ENCODE measurements around the gene ZBTB2.
"Not testable (repeated sequence)": the region's sequence is repeated elsewhere in the genome, so short reads cannot be mapped to it uniquely, and the experiment has no call there.

ZBTB2 gene

DNA sequence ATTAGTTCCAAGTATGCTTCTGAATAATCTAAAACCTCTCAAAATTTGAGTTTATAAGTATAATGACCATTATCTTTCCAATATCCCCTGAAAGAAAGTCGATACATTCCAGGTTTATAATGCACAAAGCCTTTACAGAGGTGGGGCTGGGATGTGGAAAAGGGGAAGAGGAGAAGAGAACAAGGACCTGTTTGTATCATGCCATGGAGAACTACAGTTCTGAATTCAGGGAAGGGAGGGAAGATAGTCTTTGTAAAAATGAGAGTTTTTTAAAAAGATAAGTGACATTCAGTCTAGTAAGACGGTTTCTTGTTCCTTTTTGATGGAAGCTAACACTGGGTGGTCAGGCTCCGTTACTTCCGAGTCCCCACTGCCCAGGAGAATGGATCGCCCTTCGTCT, 26.1 kb downstream of the ZBTB2 start:
- DNase-seq, result no peak

- no peak for DNase-seq
Measured at GRCh38 chr6:151359486-151359885, 31.9 kb downstream of the ZBTB2 start.

- DNase-seq, result no peak
Measured at GRCh38 chr6:151358475-151358874, 32.9 kb downstream of the ZBTB2 start.

DNA sequence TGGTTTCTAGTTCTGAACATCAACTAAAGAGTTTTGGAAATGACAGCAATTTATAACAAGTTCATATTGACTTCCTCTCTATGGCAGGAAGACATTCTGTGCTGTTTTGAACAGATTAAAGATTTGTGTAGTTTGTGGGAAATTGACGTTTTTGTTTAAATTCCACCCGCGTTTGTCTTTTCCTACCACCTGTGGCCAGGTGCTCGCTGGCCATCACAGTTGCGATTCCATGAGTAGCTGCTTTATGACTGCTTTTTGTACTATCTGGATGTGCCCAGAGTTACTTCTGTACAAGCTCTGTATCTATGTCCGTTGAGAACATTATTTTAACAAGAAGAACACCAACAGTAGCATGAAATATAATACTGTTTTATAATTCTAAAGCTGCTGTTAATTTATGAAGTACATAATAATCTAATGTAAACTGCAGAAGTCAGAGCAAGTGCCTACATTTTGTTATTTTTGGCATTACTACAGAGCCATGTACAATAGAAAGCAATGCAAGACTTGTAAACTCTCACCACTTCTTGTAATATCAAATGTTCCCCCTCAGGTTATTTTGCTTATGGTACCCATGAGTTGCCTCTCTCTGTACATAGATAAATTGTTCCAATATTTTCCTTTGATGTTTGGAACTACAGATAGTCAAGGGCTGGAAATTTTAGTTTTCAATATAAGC, 33.5 kb downstream of the ZBTB2 start:
- no peak for DNase-seq

- DNase-seq, result not testable (repeated sequence)
Measured at GRCh38 chr6:151356983-151357382, 34.4 kb downstream of the ZBTB2 start.

- no peak for DNase-seq
Measured at GRCh38 chr6:151353795-151354194, 37.6 kb downstream of the ZBTB2 start.

DNA sequence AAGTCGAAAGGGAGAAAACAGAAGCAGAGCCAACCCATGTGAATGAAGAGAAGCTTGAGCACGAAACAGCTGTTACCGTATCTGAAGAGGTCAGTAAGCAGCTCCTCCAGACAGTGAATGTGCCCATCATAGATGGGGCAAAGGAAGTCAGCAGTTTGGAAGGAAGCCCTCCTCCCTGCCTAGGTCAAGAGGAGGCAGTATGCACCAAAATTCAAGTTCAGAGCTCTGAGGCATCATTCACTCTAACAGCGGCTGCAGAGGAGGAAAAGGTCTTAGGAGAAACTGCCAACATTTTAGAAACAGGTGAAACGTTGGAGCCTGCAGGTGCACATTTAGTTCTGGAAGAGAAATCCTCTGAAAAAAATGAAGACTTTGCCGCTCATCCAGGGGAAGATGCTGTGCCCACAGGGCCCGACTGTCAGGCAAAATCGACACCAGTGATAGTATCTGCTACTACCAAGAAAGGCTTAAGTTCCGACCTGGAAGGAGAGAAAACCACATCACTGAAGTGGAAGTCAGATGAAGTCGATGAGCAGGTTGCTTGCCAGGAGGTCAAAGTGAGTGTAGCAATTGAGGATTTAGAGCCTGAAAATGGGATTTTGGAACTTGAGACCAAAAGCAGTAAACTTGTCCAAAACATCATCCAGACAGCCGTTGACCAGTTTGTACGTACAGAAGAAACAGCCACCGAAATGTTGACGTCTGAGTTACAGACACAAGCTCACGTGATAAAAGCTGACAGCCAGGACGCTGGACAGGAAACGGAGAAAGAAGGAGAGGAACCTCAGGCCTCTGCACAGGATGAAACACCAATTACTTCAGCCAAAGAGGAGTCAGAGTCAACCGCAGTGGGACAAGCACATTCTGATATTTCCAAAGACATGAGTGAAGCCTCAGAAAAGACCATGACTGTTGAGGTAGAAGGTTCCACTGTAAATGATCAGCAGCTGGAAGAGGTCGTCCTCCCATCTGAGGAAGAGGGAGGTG, 38.7 kb downstream of the ZBTB2 start:
- no peak for DNase-seq

GRCh38 chr6:151351731-151352130, 39.6 kb downstream of the ZBTB2 start:
- no peak for DNase-seq

- no peak for DNase-seq
Measured at GRCh38 chr6:151351146-151351700, 40.1 kb downstream of the ZBTB2 start.

DNA sequence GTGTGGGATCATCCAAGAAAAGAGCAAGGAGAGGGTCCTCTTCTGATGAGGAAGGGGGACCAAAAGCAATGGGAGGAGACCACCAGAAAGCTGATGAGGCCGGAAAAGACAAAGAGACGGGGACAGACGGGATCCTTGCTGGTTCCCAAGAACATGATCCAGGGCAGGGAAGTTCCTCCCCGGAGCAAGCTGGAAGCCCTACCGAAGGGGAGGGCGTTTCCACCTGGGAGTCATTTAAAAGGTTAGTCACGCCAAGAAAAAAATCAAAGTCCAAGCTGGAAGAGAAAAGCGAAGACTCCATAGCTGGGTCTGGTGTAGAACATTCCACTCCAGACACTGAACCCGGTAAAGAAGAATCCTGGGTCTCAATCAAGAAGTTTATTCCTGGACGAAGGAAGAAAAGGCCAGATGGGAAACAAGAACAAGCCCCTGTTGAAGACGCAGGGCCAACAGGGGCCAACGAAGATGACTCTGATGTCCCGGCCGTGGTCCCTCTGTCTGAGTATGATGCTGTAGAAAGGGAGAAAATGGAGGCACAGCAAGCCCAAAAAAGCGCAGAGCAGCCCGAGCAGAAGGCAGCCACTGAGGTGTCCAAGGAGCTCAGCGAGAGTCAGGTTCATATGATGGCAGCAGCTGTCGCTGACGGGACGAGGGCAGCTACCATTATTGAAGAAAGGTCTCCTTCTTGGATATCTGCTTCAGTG, 40.8 kb downstream of the ZBTB2 start:
- DNase-seq, result no peak

DNA sequence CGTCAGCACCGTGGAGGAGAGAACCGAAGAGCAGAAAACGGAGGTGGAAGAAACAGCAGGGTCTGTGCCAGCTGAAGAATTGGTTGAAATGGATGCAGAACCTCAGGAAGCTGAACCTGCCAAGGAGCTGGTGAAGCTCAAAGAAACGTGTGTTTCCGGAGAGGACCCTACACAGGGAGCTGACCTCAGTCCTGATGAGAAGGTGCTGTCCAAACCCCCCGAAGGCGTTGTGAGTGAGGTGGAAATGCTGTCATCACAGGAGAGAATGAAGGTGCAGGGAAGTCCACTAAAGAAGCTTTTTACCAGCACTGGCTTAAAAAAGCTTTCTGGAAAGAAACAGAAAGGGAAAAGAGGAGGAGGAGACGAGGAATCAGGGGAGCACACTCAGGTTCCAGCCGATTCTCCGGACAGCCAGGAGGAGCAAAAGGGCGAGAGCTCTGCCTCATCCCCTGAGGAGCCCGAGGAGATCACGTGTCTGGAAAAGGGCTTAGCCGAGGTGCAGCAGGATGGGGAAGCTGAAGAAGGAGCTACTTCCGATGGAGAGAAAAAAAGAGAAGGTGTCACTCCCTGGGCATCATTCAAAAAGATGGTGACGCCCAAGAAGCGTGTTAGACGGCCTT, 41.6 kb downstream of the ZBTB2 start:
- peak in 1 of 2 experiments; percentile 87 for DNase-seq

DNA sequence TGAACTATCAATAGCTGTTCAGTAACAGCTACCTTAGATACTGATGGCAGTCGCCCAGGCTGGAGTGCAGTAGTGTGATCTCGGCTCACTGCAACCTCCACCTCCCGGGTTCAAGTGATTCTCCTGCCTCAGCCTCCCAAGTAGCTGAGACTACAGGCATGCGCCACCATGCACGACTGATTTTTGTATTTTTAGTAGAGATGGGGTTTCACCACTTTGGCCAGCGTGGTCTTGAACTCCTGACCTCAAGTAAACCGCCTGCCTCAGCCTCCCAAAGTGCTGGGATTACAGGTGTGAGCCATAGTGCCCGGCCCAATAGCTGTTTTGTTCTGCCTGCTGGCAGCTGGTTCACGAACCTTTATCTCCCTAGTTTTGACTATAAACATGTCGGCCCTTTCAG, 48.6 kb downstream of the ZBTB2 start:
- DNase-seq, result not testable (repeated sequence)

DNA sequence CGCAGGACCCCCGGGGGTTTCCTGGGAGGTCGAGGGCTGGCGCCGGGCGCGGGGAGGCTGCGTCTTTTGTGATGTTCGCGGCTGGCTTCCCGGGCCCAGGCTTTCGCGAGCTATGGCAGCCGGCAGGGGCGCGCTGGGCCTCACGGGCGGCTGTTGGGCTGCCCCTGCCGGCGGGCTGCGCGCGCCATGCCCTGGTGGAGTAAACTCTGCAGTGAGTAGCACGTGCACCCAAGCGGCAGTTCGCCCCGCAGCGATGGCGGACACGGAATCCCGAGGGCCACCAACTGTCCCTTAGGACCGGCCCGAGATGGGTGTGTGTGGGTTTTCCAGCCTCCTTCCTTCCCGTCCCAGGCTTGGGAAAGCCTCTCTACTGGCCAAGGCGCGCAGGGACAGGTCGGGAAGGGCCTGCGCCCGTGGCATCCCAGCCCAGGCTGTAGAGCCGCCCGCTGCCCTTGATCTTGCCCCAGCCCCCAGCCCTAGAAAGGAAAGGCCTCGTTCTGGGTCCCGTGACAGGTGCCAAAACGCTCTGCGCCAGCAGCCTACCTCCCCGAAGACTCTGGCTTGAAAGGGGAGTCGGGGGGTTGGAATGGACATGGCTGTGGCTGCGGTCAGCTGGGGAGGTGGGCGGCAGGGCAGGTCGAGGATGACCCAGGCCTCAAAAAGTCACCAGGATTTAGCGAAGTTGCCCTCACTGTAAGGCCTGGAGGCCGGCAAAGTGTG, 49.7 kb downstream of the ZBTB2 start:
- DNase-seq, result no peak

GRCh38 chr6:151340219-151340978, 51.0 kb downstream of the ZBTB2 start:
- DNase-seq, result no peak

DNA sequence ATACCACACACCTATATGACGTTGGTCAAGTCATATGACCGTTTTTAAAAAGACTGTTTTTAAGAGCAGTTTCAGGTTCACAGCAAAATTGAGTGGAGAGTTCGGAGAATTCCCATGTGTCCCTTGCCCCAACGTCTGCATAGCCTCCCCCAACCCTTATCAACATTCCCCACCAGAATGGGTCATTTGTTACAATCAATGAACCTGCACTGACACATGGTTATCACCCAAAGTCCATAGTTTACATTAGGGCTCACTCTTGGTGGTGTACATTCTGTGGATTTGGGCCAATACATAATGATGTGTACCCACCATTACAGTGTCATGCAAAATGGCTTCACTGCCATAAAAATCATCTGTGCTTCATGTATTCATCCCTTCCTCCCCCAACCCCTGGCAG, 52.0 kb downstream of the ZBTB2 start:
- no peak for DNase-seq

DNA sequence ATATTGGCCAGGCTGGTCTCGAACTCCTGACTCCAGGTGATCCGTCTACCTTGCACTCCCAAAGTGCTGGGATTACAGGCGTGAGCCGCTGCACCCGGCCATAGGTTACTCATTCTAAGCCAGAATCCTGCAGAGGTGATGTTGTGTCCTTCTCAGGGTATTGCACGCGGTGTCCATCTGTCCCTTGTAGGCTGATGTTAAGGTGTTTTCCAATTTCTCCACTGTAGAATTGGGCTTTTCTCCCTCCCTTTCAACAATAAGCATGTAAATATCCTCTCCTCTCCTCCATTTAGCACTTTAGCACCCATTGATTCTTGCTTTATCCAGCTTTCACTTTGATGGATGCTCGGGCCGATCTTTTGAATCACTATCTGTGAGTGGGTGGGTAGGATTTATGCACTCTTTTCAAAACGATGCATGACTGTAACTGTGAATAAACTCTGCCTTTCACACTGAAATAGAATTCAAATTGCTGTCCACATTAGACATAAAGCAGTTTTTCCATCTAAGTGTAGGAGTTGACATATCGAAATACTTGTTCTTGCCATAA, 52.6 kb downstream of the ZBTB2 start:
- no peak for DNase-seq

- no peak for DNase-seq
Measured at GRCh38 chr6:151335930-151336329, 55.4 kb downstream of the ZBTB2 start.

DNA sequence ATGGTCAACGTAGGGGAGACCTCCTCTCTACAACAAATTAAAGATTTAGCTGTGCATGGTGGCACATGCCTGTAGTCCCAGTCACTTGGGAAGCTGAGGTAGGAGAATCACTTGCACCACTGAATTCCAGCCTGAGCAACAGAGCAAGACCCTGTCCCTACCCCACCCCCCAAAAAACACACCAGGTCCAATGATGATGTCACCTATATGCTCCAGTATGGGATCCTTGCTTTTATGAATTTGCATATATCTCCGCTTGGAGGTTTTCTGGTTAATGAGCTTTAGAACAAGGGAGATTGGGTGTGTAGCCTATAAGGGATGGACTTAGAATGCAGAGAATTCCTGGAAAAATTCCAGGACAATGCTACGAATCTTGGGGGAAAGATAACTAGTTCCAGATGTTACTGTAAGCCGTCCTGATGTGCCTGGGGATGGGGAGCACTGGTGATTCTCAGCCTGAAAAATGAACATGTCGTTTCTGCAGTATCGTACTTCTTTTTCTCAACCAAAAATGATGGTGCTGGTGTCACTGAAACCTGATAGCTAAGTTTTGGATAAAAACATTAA, 61.1 kb downstream of the ZBTB2 start:
- DNase-seq, result no peak

- DNase-seq, result no peak
Measured at GRCh38 chr6:151327101-151327500, 64.3 kb downstream of the ZBTB2 start.

DNA sequence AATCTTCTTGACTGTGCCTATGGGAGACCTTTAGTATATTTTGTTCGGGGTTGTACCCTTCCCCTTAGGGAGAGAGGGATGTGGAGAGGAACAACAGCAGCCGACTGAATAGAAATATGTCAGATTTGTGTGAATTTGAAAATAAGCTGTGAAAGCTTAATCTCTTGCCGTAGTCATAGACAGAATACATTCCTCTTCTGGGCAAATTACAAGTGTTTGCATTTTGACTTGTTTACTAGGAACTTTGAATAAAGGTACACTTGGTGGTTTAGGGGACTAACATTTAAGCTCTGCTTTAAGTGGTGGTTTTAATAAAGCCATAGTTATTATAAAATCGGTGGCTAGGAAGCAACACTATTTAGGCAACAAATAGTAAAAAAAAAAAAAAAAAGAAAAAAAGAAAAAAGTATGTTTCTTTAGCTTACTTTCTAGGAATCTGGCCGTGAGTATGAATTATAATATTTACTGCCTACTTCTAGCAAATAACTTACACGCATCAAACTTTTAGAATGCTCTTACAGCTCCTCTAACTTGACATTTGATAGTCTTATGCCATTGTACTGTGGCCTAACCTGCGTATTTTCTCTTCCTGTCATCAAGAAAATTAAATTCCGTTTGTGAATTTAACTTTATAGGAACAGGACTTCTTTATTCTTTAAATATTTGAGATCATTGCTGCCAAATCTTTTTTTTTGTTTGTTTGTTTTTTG, 65.1 kb downstream of the ZBTB2 start:
- DNase-seq, result peak in 1 of 2 experiments; percentile 35

All from SW 1271 (cell line).